Upper lobe of right lung (tissue), 1 donor: ENCODE measurements around the gene YPEL2. TPM values are rescaled to one million over a fixed set of nuclear protein-coding genes. Genes with fewer than 3 reads are reported as not detected.

Source experiments
- ATAC-seq: fragments of 200-7000 bp; cut with Tn5 transposase; one replicate; pipeline ENCODE4 v1.9.1; 2020; ENCODE audit warnings: mild to moderate bottlenecking, moderate library complexity
- DNase-seq: peaks from one replicate; pipeline ENCODE4 v3.0.0-alpha.2; 2020
- H3K27ac ChIP-seq: fragments of 200-600 bp; one replicate; pipeline ENCODE4 v1.8.0; 2022
- H3K27me3 ChIP-seq: fragments of 200-600 bp; one replicate; pipeline ENCODE4 v1.8.0; 2022; ENCODE audit warnings: mild to moderate bottlenecking
- H3K36me3 ChIP-seq: fragments of 200-600 bp; one replicate; pipeline ENCODE4 v1.8.0; 2022
- H3K4me1 ChIP-seq: fragments of 200-600 bp; one replicate; pipeline ENCODE4 v1.8.0; 2022
- H3K4me3 ChIP-seq: fragments of 200-600 bp; one replicate; pipeline ENCODE4 v1.8.0; 2022; ENCODE audit warnings: mild to moderate bottlenecking
- H3K9me3 ChIP-seq: fragments of 200-600 bp; one replicate; pipeline ENCODE4 v1.8.0; 2022
- intact Hi-C: fragments of 100-400 bp; cut with DNase I; formaldehyde crosslinking; loops from one replicate; pipeline ENCODE4 v1.11.0; 2022
- total RNA-seq: library from RNA; stranded (reverse); fragmentation: NEBNext Ultra II Directional; extraction: Animal tissue kit (Norgen Biotek cat#: 25700); gene quantifications from one replicate; pipeline ENCODE4 v1.2.1, GENCODE V29; 2021
- TF ChIP-seq, protein P1 (sequence below): fragments of 200-600 bp; IDR thresholded peaks from one replicate; pipeline ENCODE4 v1.8.0; 2022; ENCODE audit warnings: antibody characterized with exemption
- donor health status: DM: no; HTN: yes; CAD: no; lungs with severe emphysema.

Gene YPEL2
- total RNA-seq, 1 donor from 2014 or later, result 19.6 TPM

DNA sequence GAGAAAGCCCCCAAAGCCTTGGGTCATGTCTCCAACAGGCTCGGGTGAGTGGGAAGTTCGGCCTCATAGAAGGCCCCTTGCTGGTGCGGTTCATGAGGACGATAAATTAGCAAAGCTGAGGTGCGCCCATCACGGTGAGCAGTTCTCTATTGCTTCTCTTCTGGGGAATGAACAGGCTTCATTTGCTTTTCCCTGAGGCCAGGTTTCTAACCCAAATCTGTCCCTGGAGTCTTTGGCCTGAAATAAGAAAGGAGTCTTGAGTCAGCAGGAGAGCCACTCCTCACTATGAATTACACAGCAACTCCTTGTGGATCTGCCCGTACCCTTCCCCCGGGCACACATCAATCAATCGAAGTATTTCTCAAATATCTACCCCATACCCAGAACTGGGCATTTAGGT, 94.6 kb downstream of the YPEL2 start:
- no peak for DNase-seq
- TF ChIP-seq, protein P1, sequence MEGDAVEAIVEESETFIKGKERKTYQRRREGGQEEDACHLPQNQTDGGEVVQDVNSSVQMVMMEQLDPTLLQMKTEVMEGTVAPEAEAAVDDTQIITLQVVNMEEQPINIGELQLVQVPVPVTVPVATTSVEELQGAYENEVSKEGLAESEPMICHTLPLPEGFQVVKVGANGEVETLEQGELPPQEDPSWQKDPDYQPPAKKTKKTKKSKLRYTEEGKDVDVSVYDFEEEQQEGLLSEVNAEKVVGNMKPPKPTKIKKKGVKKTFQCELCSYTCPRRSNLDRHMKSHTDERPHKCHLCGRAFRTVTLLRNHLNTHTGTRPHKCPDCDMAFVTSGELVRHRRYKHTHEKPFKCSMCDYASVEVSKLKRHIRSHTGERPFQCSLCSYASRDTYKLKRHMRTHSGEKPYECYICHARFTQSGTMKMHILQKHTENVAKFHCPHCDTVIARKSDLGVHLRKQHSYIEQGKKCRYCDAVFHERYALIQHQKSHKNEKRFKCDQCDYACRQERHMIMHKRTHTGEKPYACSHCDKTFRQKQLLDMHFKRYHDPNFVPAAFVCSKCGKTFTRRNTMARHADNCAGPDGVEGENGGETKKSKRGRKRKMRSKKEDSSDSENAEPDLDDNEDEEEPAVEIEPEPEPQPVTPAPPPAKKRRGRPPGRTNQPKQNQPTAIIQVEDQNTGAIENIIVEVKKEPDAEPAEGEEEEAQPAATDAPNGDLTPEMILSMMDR, result no peak
- Histone ChIP-seq H3K36me3 (no peaks in the 10 kb centered on the region), H3K4me3 (no peak overlapping the region), H3K9me3 (no peaks in the 10 kb centered on the region), H3K27me3 (no peaks in the 10 kb centered on the region), H3K4me1 (peaks cover 40% of the 10 kb centered on the region), H3K27ac (peak overlapping the region; percentile 59)
- no peak for ATAC-seq
- intact Hi-C loops, result no loop called here

DNA sequence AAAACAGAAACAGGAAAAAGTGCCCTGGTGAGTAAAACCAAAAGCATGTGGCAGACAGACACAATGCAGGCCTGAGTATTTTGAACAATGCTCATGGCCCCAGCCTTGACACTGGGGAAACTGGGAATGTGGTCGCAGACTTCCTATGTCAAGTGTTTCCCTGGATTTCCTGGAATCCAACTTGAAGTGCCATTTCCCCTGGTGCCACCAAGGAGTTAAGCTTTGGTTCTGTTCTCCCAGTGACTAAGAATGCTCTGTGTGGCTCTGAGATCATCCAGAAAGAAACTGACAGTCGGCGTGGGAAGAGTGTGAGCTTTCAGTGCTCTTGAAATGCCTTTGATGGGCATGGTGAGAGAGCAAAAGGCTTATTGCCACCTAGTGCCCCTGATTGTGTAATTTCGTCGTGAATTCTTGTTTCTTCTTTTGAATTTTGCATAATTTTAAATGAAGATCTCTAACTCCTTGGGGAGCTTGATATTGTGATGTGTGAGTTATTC, 96.0 kb downstream of the YPEL2 start:
- Histone ChIP-seq H3K27ac (peak overlapping the region; percentile 20), H3K4me3 (no peak overlapping the region), H3K4me1 (peaks cover 40% of the 10 kb centered on the region), H3K27me3 (no peaks in the 10 kb centered on the region), H3K9me3 (no peaks in the 10 kb centered on the region), H3K36me3 (no peaks in the 10 kb centered on the region)
- intact Hi-C loops, result no loop called here
- TF ChIP-seq, protein P1, result no peak
- ATAC-seq (peak; percentile 89), DNase-seq (no peak)

DNA sequence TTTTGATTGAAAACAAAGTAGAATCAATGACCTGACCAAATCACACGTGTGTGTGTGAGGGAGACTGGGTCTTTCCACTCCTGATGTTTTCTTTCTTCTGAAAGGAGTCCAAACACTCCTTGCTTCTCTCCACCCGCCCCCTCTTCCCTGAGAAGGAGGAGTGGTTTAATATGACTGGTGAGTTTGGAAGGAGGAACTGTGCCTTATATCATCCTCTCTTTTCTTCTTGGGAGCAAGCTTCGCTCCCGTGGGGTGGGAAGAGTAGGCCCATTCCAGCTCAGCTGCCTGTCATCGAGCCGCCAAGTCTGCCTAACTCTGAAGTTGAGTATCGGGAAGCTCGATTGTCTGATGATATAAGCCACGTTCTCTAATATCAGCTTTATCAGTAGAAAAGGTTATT, 96.5 kb downstream of the YPEL2 start:
- intact Hi-C loops, result no loop called here
- TF ChIP-seq, protein P1, result no peak
- Histone ChIP-seq H3K4me3 (no peak overlapping the region), H3K27me3 (no peaks in the 10 kb centered on the region), H3K27ac (peak overlapping the region; percentile 20), H3K4me1 (peaks cover 40% of the 10 kb centered on the region), H3K9me3 (no peaks in the 10 kb centered on the region), H3K36me3 (no peaks in the 10 kb centered on the region)
- DNase-seq (no peak), ATAC-seq (peak; percentile 12)

GRCh38 chr17:59428916-59429485, 97.5 kb downstream of the YPEL2 start:
- ATAC-seq (no peak), DNase-seq (no peak)
- H3K9me3 ChIP-seq, result no peaks in the 10 kb centered on the region
- no peak overlapping the region for H3K27ac ChIP-seq
- H3K27me3 ChIP-seq, result no peaks in the 10 kb centered on the region
- TF ChIP-seq, protein P1, result no peak
- H3K4me1 ChIP-seq, result peaks cover 40% of the 10 kb centered on the region
- H3K36me3 ChIP-seq, result no peaks in the 10 kb centered on the region
- intact Hi-C loops, result no loop called here
- no peak overlapping the region for H3K4me3 ChIP-seq

GRCh38 chr17:59431601-59432000, 100.1 kb downstream of the YPEL2 start:
- H3K27me3 ChIP-seq, result no peaks in the 10 kb centered on the region
- H3K27ac ChIP-seq, result no peak overlapping the region
- H3K36me3 ChIP-seq, result no peaks in the 10 kb centered on the region
- intact Hi-C loops, result loop anchor here (10.0 kb wide), 1 partner anchor 97 kb away; the partner anchor contains the start of gene YPEL2
- no peak for ATAC-seq
- H3K4me3 ChIP-seq, result no peak overlapping the region
- peaks cover 21% of the 10 kb centered on the region for H3K4me1 ChIP-seq
- no peaks in the 10 kb centered on the region for H3K9me3 ChIP-seq
- no peak for DNase-seq
- TF ChIP-seq, protein P1, result no peak
